Osteoblast (primary cell): Measurements from ENCODE around the gene SMIM13. TPM values are rescaled to one million over a fixed set of nuclear protein-coding genes. Genes with fewer than 3 reads are reported as not detected.

Experiments used
- DNase-seq: peaks from one replicate; pipeline ENCODE4 v3.0.0; 2011; ENCODE audit warnings: low spot score, mixed read lengths; ENCODE audit not compliant: insufficient read length; ENCODE audit errors: missing footprints
- H2AFZ ChIP-seq: 2 replicates; pipeline ENCODE4 v1.6.0; 2011; ENCODE audit warnings: mild to moderate bottlenecking, low read length
- H3K27ac ChIP-seq: 2 replicates; pipeline ENCODE4 v1.5.1; 2011; ENCODE audit warnings: mild to moderate bottlenecking, low read depth, low read length, moderate library complexity
- H3K27me3 ChIP-seq: 2 replicates; pipeline ENCODE4 v1.6.0; 2012; ENCODE audit warnings: mild to moderate bottlenecking, control low read depth, inconsistent platforms, low read length, moderate library complexity; ENCODE audit not compliant: insufficient read depth
- H3K36me3 ChIP-seq: 2 replicates; pipeline ENCODE4 v1.5.1; 2011; ENCODE audit warnings: mild to moderate bottlenecking, low read length, control low read depth, moderate library complexity; ENCODE audit not compliant: insufficient read depth
- H3K4me1 ChIP-seq: 2 replicates; pipeline ENCODE4 v1.5.1; 2011; ENCODE audit warnings: mild to moderate bottlenecking, low read length, control low read depth, moderate library complexity; ENCODE audit not compliant: insufficient read depth
- H3K4me2 ChIP-seq: 2 replicates; pipeline ENCODE4 v1.6.0; 2011; ENCODE audit warnings: mild to moderate bottlenecking, low read length; ENCODE audit not compliant: insufficient read depth
- H3K4me3 ChIP-seq: fragments of 200-600 bp; sonication (generic); 3 replicates; pipeline ENCODE4 v1.5.1; 2012; ENCODE audit warnings: mild to moderate bottlenecking, low read length, inconsistent platforms; ENCODE audit not compliant: insufficient read depth
- H3K79me2 ChIP-seq: 2 replicates; pipeline ENCODE4 v1.6.0; 2012; ENCODE audit warnings: mild to moderate bottlenecking, low read length, control low read depth, inconsistent platforms; ENCODE audit not compliant: insufficient read depth
- H3K9me3 ChIP-seq: 2 replicates; pipeline ENCODE4 v1.5.1; 2011; ENCODE audit warnings: low read depth, low read length, control low read depth
- H4K20me1 ChIP-seq: 2 replicates; pipeline ENCODE4 v1.6.0; 2012; ENCODE audit warnings: mild to moderate bottlenecking, low read length, control low read depth; ENCODE audit not compliant: insufficient read depth
- CTCF ChIP-seq: IDR thresholded peaks from 2 replicates; pipeline ENCODE4 v1.5.1; 2011; ENCODE audit warnings: mild to moderate bottlenecking, low read depth, low read length, moderate library complexity; ENCODE audit errors: extremely low read depth
- total RNA-seq: library from RNA; depleted of rRNA; stranded (reverse); fragments of >200 nt; gene quantifications from 2 replicates; pipeline ENCODE4 v1.2.3, GENCODE V29; 2012

SMIM13 gene
- total RNA-seq, 1 donor, result 8.3 TPM

GRCh38 chr6:11179419-11180202 lies 86.0 kb downstream of the SMIM13 start:
- no peaks in the 10 kb centered on the region for H3K4me1 ChIP-seq
- no peak overlapping the region for H3K27ac ChIP-seq
- no peak overlapping the region for H2AFZ ChIP-seq
- DNase-seq, result no peak
- no peaks in the 10 kb centered on the region for H3K9me3 ChIP-seq
- no peak for TF ChIP-seq CTCF
- no peak overlapping the region for H3K4me2 ChIP-seq
- no peak overlapping the region for H3K4me3 ChIP-seq
- H3K27me3 ChIP-seq, result no peaks in the 10 kb centered on the region
- no peaks in the 10 kb centered on the region for H3K79me2 ChIP-seq
- no peaks in the 10 kb centered on the region for H4K20me1 ChIP-seq
- peaks cover 15% of the 10 kb centered on the region for H3K36me3 ChIP-seq

GRCh38 chr6:11181478-11182136 lies 88.0 kb downstream of the SMIM13 start:
- H3K27ac ChIP-seq, result no peak overlapping the region
- peaks cover 34% of the 10 kb centered on the region for H3K36me3 ChIP-seq
- no peaks in the 10 kb centered on the region for H3K9me3 ChIP-seq
- no peak overlapping the region for H2AFZ ChIP-seq
- no peak overlapping the region for H3K4me2 ChIP-seq
- no peak for DNase-seq
- H4K20me1 ChIP-seq, result no peaks in the 10 kb centered on the region
- H3K4me3 ChIP-seq, result no peak overlapping the region
- H3K79me2 ChIP-seq, result no peaks in the 10 kb centered on the region
- H3K27me3 ChIP-seq, result no peaks in the 10 kb centered on the region
- H3K4me1 ChIP-seq, result no peaks in the 10 kb centered on the region
- no peak for TF ChIP-seq CTCF

- H3K4me2 ChIP-seq, result no peak overlapping the region
- H3K4me3 ChIP-seq, result no peak overlapping the region
- H3K4me1 ChIP-seq, result peaks cover 10% of the 10 kb centered on the region
- no peak overlapping the region for H3K27ac ChIP-seq
- no peaks in the 10 kb centered on the region for H3K79me2 ChIP-seq
- no peaks in the 10 kb centered on the region for H4K20me1 ChIP-seq
- no peak for DNase-seq
- no peaks in the 10 kb centered on the region for H3K27me3 ChIP-seq
- TF ChIP-seq CTCF, result no peak
- no peaks in the 10 kb centered on the region for H3K9me3 ChIP-seq
- no peak overlapping the region for H2AFZ ChIP-seq
- H3K36me3 ChIP-seq, result peaks cover 57% of the 10 kb centered on the region
These were observed 90.2 kb downstream of the SMIM13 start for GRCh38 chr6:11183761-11184362.
